Spleen (tissue), 7 donors: ENCODE measurements around the gene NFATC1.

Source experiments
- CTCF ChIP-seq, 11 experiments: fragments of 200-600 bp in 7 of 11; fragments of 450-650 bp in 4 of 11; sonication (generic) in 4 of 11; IDR thresholded peaks in 8 of 11; conservative IDR thresholded peaks in 3 of 11; 1 replicate in 7 of 11; 2 replicates in 4 of 11; pipeline versions ENCODE4 v1.4.0 to v1.8.0; 2016 to 2021; ENCODE audit warnings: antibody characterized with exemption in 11 of 11, inconsistent platforms in 4 of 11, mild to moderate bottlenecking in 1 of 11
- POLR2AphosphoS5 ChIP-seq, 3 donors: sonication (generic); formaldehyde crosslinking; IDR thresholded peaks; one replicate each; pipeline ENCODE4 v1.5.1; 2017; ENCODE audit warnings: antibody characterized with exemption in 3 of 3
- donor health status: DM: no; HTN: no; CAD: no; lungs with moderate emphysema.
- donor health status: DM: no; HTN: no; CAD: no.
- donor health status: DM: no; HTN: no; CAD: no.

GRCh38 chr18:79397247-79397829 is 1.6 kb downstream of the NFATC1 start:
- no peak for TF ChIP-seq CTCF (IDR thresholded peaks at IDR 0.05 in 8 of 11, conservative IDR thresholded peaks at IDR 0.05 in 3 of 11)
- TF ChIP-seq POLR2AphosphoS5 (IDR thresholded peaks at IDR 0.05) = no peak
